Gastrocnemius medialis (tissue), 4 donors: ENCODE results near the gene KLHL35.
A peak's percentile ranks its signal among the peaks of the same experiment; 100 is the strongest.

ENCODE experiments used
- CTCF ChIP-seq, 5 experiments: fragments of 450-650 bp in 3 of 5; fragments of 200-600 bp in 2 of 5; sonication (generic) in 2 of 5; IDR thresholded peaks in 4 of 5; conservative IDR thresholded peaks in 1 of 5; 1 replicate in 4 of 5; 2 replicates in 1 of 5; pipeline ENCODE4 v1.5.1; 2016 to 2019; ENCODE audit warnings: antibody characterized with exemption in 5 of 5, mild to moderate bottlenecking in 3 of 5, moderate library complexity in 3 of 5
- POLR2A ChIP-seq, 2 donors: fragments of 450-650 bp; IDR thresholded peaks; one replicate each; pipeline ENCODE4 v1.6.1; 2017; ENCODE audit warnings: antibody characterized with exemption in 2 of 2, mild to moderate bottlenecking in 2 of 2, moderate library complexity in 2 of 2

- TF ChIP-seq CTCF (IDR thresholded peaks at IDR 0.05 in 4 of 5, conservative IDR thresholded peaks at IDR 0.05 in 1 of 5): peak in 3 of 5 experiments; percentile 32 to 53 (median 47)
- no peak for TF ChIP-seq POLR2A (IDR thresholded peaks at IDR 0.05)
Measured at GRCh38 chr11:75450826-75451821, 18.1 kb upstream of the KLHL35 start.
